GM12878 (cell line): ENCODE results near the gene INTS7. TPM values are rescaled to one million over a fixed set of nuclear protein-coding genes. Genes with fewer than 3 reads are reported as not detected.

Source experiments
- BCLAF1 ChIP-seq: fragments of 450-650 bp; IDR thresholded peaks from 2 replicates; pipeline ENCODE4 v1.6.1; 2017; ENCODE audit warnings: antibody characterized with exemption, mild to moderate bottlenecking, moderate library complexity
- GABPA ChIP-seq: IDR thresholded peaks from 2 replicates; pipeline ENCODE4 v1.6.1; 2014; ENCODE audit warnings: antibody characterized with exemption, low read depth, mild to moderate bottlenecking, inconsistent platforms
- IRF4 ChIP-seq: IDR thresholded peaks from 2 replicates; pipeline ENCODE4 v1.6.1; 2011; ENCODE audit warnings: low read depth, low read length
- NFIC ChIP-seq: IDR thresholded peaks from 2 replicates; pipeline ENCODE4 v1.6.1; 2012; ENCODE audit warnings: low read depth, mild to moderate bottlenecking, inconsistent platforms, low read length, moderate library complexity
- NKRF ChIP-seq: fragments of 450-650 bp; conservative IDR thresholded peaks from 2 replicates; pipeline ENCODE4 v1.6.1; 2017; ENCODE audit warnings: mild to moderate bottlenecking, moderate library complexity
- POU2F2 ChIP-seq: IDR thresholded peaks from 3 replicates; pipeline ENCODE4 v1.6.1; 2011; ENCODE audit warnings: low read depth, mild to moderate bottlenecking, low read length, borderline replicate concordance
- RAD51 ChIP-seq: fragments of 450-650 bp; IDR thresholded peaks from 2 replicates; pipeline ENCODE4 v1.6.1; 2016; ENCODE audit warnings: moderate library complexity, mild to moderate bottlenecking, inconsistent platforms
- SKIL ChIP-seq: fragments of 450-650 bp; IDR thresholded peaks from 2 replicates; pipeline ENCODE4 v1.6.1; 2017; ENCODE audit warnings: mild to moderate bottlenecking, low read depth, inconsistent platforms; ENCODE audit not compliant: poor library complexity, severe bottlenecking
- SP1 ChIP-seq: IDR thresholded peaks from one replicate; pipeline ENCODE4 v1.6.1; 2011; ENCODE audit warnings: low read depth, low read length
- TBL1XR1 ChIP-seq: IDR thresholded peaks from 2 replicates; pipeline ENCODE4 v1.6.1; 2012; ENCODE audit warnings: low read depth, low read length, improper control_type of control experiment
- TCF12 ChIP-seq: IDR thresholded peaks from 2 replicates; pipeline ENCODE4 v1.6.1; 2011; ENCODE audit warnings: low read depth, mild to moderate bottlenecking, low read length
- ZBED1 ChIP-seq: IDR thresholded peaks from 2 replicates; pipeline ENCODE4 v1.6.1; 2016; ENCODE audit warnings: borderline replicate concordance
- ZNF592 ChIP-seq: fragments of 450-650 bp; IDR thresholded peaks from 2 replicates; pipeline ENCODE4 v1.6.1; 2017; ENCODE audit warnings: mild to moderate bottlenecking, moderate library complexity
- ZNF687 ChIP-seq: fragments of 450-650 bp; IDR thresholded peaks from 2 replicates; pipeline ENCODE4 v1.6.1; 2017; ENCODE audit warnings: mild to moderate bottlenecking, moderate library complexity
- polyA plus RNA-seq, 11 experiments: library from polyadenylated mRNA; depleted of rRNA in 4 of 11; unstranded in 6 of 11; stranded (reverse) in 5 of 11; fragments of >200 nt; fragmentation: Nextera tagmentation in 4 of 11; fragmentation: Illumina TruSeq in 1 of 11; extraction: Ambion mirVana in 4 of 11; extraction: Trizol in 1 of 11; gene quantifications; 1 replicate in 1 of 11; 2 replicates in 10 of 11; pipeline versions ENCODE4 v1.2.1 to v1.2.3, GENCODE V29; 2011 to 2016; ENCODE audit warnings: inconsistent platforms in 2 of 11, missing spikeins in 2 of 11, low read depth in 1 of 11
- total RNA-seq, 4 experiments: library from RNA; depleted of rRNA in 3 of 4; stranded (reverse); fragments of >200 nt in 3 of 4; fragmentation: Illumina TruSeq in 1 of 4; extraction: Trizol in 1 of 4; gene quantifications; 2 replicates each; pipeline versions ENCODE4 v1.2.1 to v1.2.3, GENCODE V29; 2013 to 2021

INTS7 gene
- total and polyA plus RNA-seq, 10 of the 15 experiments (the other 5 are each of a cell fraction or from before 2014, with no cell fraction given), result 17.1 to 49.1 (median 26.8) TPM

GRCh38 chr1:211939876-211940468, 95.4 kb downstream of the INTS7 start (continued):
- TF ChIP-seq BCLAF1 (no peak), IRF4 (peak; percentile 100), GABPA (peak; percentile 63), SKIL (peak; percentile 90), ZNF592 (0 out of 2 replicates have a peak, but pooled peaks have one; percentile 41), RAD51 (peak; percentile 89), TCF12 (peak; percentile 99), SP1 (peak; percentile 81), NFIC (peak; percentile 94), ZNF687 (peak; percentile 85), TBL1XR1 (peak; percentile 98), ZBED1 (peak; percentile 94; the same call in 1 of the 2 replicates), POU2F2 (peak; percentile 83), NKRF (no peak)
